HG02571 (cell line): Measurements from ENCODE around the gene MMP14.
A peak's percentile ranks its signal among the peaks of the same experiment; 100 is the strongest.
"Not testable (repeated sequence)": the region's sequence is repeated elsewhere in the genome, so short reads cannot be mapped to it uniquely, and the experiment has no call there.

Experiments
- ATAC-seq: cut with Tn5 transposase; IDR thresholded peaks from one replicate; pipeline ENCODE4 v1.9.1; 2021; ENCODE audit warnings: mild to moderate bottlenecking, moderate library complexity; ENCODE audit not compliant: unreplicated experiment

MMP14 gene

GRCh38 chr14:22854963-22855724 is 18.8 kb downstream of the MMP14 start:
- ATAC-seq, result no peak

- no peak for ATAC-seq
These were observed 20.0 kb downstream of the MMP14 start for GRCh38 chr14:22856428-22856827.

- ATAC-seq, result not testable (repeated sequence)
These were observed 24.0 kb downstream of the MMP14 start for GRCh38 chr14:22860377-22860776.

GRCh38 chr14:22861651-22862050 is 25.3 kb downstream of the MMP14 start:
- no peak for ATAC-seq

- ATAC-seq, result no peak
These were observed 28.6 kb downstream of the MMP14 start for GRCh38 chr14:22864979-22865378.

- ATAC-seq, result no peak
These were observed 29.3 kb downstream of the MMP14 start for GRCh38 chr14:22865424-22866405.

GRCh38 chr14:22866874-22867273 is 30.5 kb downstream of the MMP14 start:
- ATAC-seq, result no peak

GRCh38 chr14:22870811-22871223 is 34.4 kb downstream of the MMP14 start:
- ATAC-seq, result peak; percentile 18

- ATAC-seq, result peak; percentile 75
These were observed 35.0 kb downstream of the MMP14 start, which contains the start of gene LRP10 for GRCh38 chr14:22871224-22872032. TSS of gene LRP10 (plus strand) at chr14:22871740. CDS start at chr14:22872304, 564 bp downstream.

GRCh38 chr14:22872033-22872832 is 35.8 kb downstream of the MMP14 start:
- ATAC-seq, result peak; percentile 20

GRCh38 chr14:22872833-22873520 is 36.6 kb downstream of the MMP14 start:
- ATAC-seq, result no peak

- ATAC-seq, result no peak
These were observed 38.8 kb downstream of the MMP14 start for GRCh38 chr14:22875003-22875747.

GRCh38 chr14:22875748-22876319 is 39.4 kb downstream of the MMP14 start:
- ATAC-seq, result no peak

GRCh38 chr14:22877000-22877501 is 40.7 kb downstream of the MMP14 start:
- no peak for ATAC-seq

GRCh38 chr14:22878271-22879246 is 42.2 kb downstream of the MMP14 start:
- ATAC-seq, result no peak

GRCh38 chr14:22882064-22882463 is 45.7 kb downstream of the MMP14 start:
- ATAC-seq, result no peak
